Jurkat, Clone E6-1 (cell line): ENCODE measurements around the gene CCL18.
"Not testable (repeated sequence)": the region's sequence is repeated elsewhere in the genome, so short reads cannot be mapped to it uniquely, and the experiment has no call there.

Experiments used
- DNase-seq: peaks from one replicate; pipeline ENCODE4 v3.0.0-alpha.2; 2011; ENCODE audit warnings: low read depth, low spot score
- H3K4me3 ChIP-seq: 2 replicates; pipeline ENCODE4 v1.5.1; 2011; ENCODE audit warnings: mild to moderate bottlenecking, low read length, control low read depth, moderate library complexity

Gene CCL18

DNA sequence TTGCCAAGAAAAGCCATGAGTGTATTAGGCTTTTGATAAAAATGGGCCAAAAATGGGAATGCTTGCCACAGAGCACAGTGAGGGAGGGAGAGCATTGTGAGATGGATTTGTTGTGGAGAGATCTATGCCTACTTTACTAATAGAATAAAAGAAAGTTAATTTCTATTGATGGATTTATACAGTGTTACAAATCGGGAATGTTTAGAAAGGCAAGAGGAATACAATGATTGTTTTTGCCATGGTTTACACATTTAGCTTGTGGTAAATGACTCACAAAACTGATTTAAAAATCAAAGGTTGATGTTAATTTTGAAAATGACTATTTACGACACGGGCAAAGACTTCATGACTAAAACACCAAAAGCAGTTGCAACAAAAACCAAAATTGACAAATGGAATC lies 56.1 kb downstream of the CCL18 start:
- no peak overlapping the region for H3K4me3 ChIP-seq

DNA sequence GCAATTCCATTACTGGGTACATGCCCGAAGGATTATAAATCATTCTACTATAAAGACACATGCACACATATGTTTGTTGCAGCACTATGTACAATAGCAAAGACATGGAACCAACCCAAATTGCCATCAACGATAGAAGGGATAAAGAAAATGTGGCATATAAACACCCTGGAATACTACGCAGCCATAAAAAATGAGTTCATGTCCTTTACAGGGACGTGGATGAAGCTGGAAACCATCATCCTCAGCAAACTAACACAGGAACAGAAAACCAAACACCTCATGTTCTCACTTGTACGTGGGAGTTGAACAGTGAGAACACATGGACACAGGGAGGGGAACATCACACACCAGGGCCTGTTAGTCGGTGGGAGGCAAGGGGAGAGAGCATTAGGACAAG lies 57.0 kb downstream of the CCL18 start:
- not testable (repeated sequence) for DNase-seq, H3K4me3 ChIP-seq

More for the DNA sequence above, 56.1 kb downstream of the CCL18 start:
- no peak for DNase-seq
